Muscle layer of colon (tissue), 2 donors: Measurements from ENCODE around the gene LRRC4B.
A peak's percentile ranks its signal among the peaks of the same experiment; 100 is the strongest.

Experiments
- H3K27ac ChIP-seq: one replicate; pipeline ENCODE4 v1.7.0; 2013; ENCODE audit warnings: low read depth, mild to moderate bottlenecking, low read length, moderate library complexity
- H3K27me3 ChIP-seq, 2 donors: one replicate each; pipeline ENCODE4 v1.7.0; 2013; ENCODE audit warnings: low read length in 2 of 2, mild to moderate bottlenecking in 2 of 2; ENCODE audit not compliant: insufficient read depth in 2 of 2, control insufficient read depth in 1 of 2
- H3K36me3 ChIP-seq: one replicate; pipeline ENCODE4 v1.7.0; 2013; ENCODE audit warnings: mild to moderate bottlenecking, low read length; ENCODE audit not compliant: insufficient read depth
- H3K4me1 ChIP-seq: one replicate; pipeline ENCODE4 v1.7.0; 2013; ENCODE audit warnings: mild to moderate bottlenecking, low read length; ENCODE audit not compliant: insufficient read depth
- H3K4me3 ChIP-seq, 2 donors: one replicate each; pipeline ENCODE4 v1.7.0; 2013; ENCODE audit warnings: low read length in 2 of 2, low read depth in 1 of 2, mild to moderate bottlenecking in 1 of 2, moderate library complexity in 1 of 2
- H3K9ac ChIP-seq: one replicate; pipeline ENCODE4 v1.7.0; 2013; ENCODE audit warnings: low read length
- H3K9me3 ChIP-seq: one replicate; pipeline ENCODE4 v1.7.0; 2013; ENCODE audit warnings: mild to moderate bottlenecking, low read length
- donor health status: abdominal sarcoma.
- donor health status: Adenocarcinoma of cecum.

Gene LRRC4B

GRCh38 chr19:50515168-50515561, 53.1 kb downstream of the LRRC4B start:
- Histone ChIP-seq H3K9me3 (no peaks in the 10 kb centered on the region), H3K4me3 (no peak overlapping the region), H3K27ac (no peak overlapping the region), H3K9ac (no peak overlapping the region), H3K27me3 (peaks cover 0 to 12% of the 10 kb centered on the region in 2 donors), H3K36me3 (no peaks in the 10 kb centered on the region), H3K4me1 (peaks cover 12% of the 10 kb centered on the region)

DNA sequence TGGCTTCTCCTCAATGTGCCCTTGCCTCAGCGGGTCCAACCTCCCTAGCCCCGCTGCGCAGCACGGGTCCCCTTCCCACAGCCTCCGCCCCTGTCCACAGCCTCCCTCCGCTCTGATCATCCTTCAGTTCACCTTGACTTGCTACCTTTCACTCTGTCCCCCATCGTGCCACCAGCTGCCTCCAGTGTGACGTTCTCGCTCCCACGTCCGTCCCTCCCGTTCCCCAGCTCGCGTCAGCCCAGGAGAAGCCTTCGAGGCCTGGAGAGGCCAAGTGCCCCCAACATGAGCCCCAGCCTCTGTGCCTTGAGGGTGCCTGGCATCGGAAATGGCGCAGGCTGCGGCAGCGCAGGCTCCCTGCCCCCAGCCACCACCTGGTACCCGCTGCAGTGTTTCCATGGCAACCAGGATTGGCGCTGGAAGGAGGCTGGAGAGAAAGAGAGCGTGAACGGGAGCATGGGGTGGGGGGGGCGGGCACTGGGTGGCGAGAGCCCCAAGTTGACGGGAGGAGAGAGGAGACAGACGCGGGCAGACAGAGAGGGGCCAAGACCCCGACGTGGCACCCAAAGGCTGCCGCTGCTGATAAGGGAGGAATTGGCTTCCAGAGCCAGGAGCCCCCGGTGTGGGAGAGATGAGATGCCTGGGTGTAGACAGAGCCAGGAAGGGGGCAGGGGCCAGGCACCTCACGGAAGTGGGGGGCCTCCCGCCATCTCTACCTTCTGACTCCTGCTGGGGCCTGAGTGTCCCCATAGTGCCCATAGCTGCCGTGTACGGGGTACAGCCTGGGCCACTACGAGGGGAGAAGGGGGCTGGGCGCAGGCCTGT, 53.7 kb downstream of the LRRC4B start:
- no peak overlapping the region for H3K9ac ChIP-seq
- H3K27ac ChIP-seq, result no peak overlapping the region
- no peak overlapping the region for H3K4me3 ChIP-seq

GRCh38 chr19:50513746-50514345, 54.4 kb downstream of the LRRC4B start, which contains the start of gene ASPDH:
Gene ASPDH, minus strand, starts transcription at chr19:50513913. Its CDS starts 90 bp downstream, at chr19:50513823.
- H3K27me3 ChIP-seq, result peaks cover 0 to 12% of the 10 kb centered on the region in 2 donors
- no peaks in the 10 kb centered on the region for H3K9me3 ChIP-seq
- no peaks in the 10 kb centered on the region for H3K36me3 ChIP-seq
- no peak within 1 kb of the TSS for H3K27ac ChIP-seq
- H3K9ac ChIP-seq, result no peak within 1 kb of the TSS
- peaks cover 16% of the 10 kb centered on the region for H3K4me1 ChIP-seq
- H3K4me3 ChIP-seq, result no peak within 1 kb of the TSS

More for the DNA sequence above, 53.7 kb downstream of the LRRC4B start:
- no peaks in the 10 kb centered on the region for H3K36me3 ChIP-seq
- peaks cover 16% of the 10 kb centered on the region for H3K4me1 ChIP-seq
- peaks cover 0 to 12% of the 10 kb centered on the region in 2 donors for H3K27me3 ChIP-seq
- no peaks in the 10 kb centered on the region for H3K9me3 ChIP-seq

GRCh38 chr19:50512999-50513745, 55.1 kb downstream of the LRRC4B start:
- H3K4me3 ChIP-seq, result no peak overlapping the region
- no peaks in the 10 kb centered on the region for H3K36me3 ChIP-seq
- H3K27ac ChIP-seq, result no peak overlapping the region
- no peak overlapping the region for H3K9ac ChIP-seq
- peaks cover 16% of the 10 kb centered on the region for H3K4me1 ChIP-seq
- H3K9me3 ChIP-seq, result no peaks in the 10 kb centered on the region
- peaks cover 0 to 12% of the 10 kb centered on the region in 2 donors for H3K27me3 ChIP-seq

- no peak overlapping the region for H3K4me3 ChIP-seq
- H3K9ac ChIP-seq, result no peak overlapping the region
- H3K36me3 ChIP-seq, result no peaks in the 10 kb centered on the region
- H3K27me3 ChIP-seq, result peaks cover 0 to 12% of the 10 kb centered on the region in 2 donors
- peaks cover 16% of the 10 kb centered on the region for H3K4me1 ChIP-seq
- H3K9me3 ChIP-seq, result no peaks in the 10 kb centered on the region
- no peak overlapping the region for H3K27ac ChIP-seq
Measured at GRCh38 chr19:50512112-50512998, 55.9 kb downstream of the LRRC4B start.

- Histone ChIP-seq H3K27me3 (peaks cover 0 to 12% of the 10 kb centered on the region in 2 donors), H3K27ac (peak within 1 kb of the TSS; percentile 58), H3K4me1 (peaks cover 16% of the 10 kb centered on the region), H3K9ac (peak within 1 kb of the TSS; percentile 76), H3K4me3 (peak within 1 kb of the TSS; percentile 77 to 93), H3K9me3 (no peaks in the 10 kb centered on the region), H3K36me3 (no peaks in the 10 kb centered on the region)
Measured at GRCh38 chr19:50511069-50511822, 57.0 kb downstream of the LRRC4B start, which contains the start of gene JOSD2. Gene JOSD2, minus strand, starts transcription at chr19:50511191. Its CDS starts 760 bp downstream, at chr19:50510431.

- peak overlapping the region; percentile 77 to 93 for H3K4me3 ChIP-seq
- H3K4me1 ChIP-seq, result peaks cover 16% of the 10 kb centered on the region
- peaks cover 0 to 12% of the 10 kb centered on the region in 2 donors for H3K27me3 ChIP-seq
- peak overlapping the region; percentile 58 for H3K27ac ChIP-seq
- peak overlapping the region; percentile 76 for H3K9ac ChIP-seq
- H3K9me3 ChIP-seq, result no peaks in the 10 kb centered on the region
- H3K36me3 ChIP-seq, result no peaks in the 10 kb centered on the region
Measured at GRCh38 chr19:50510700-50511068, 57.6 kb downstream of the LRRC4B start.

DNA sequence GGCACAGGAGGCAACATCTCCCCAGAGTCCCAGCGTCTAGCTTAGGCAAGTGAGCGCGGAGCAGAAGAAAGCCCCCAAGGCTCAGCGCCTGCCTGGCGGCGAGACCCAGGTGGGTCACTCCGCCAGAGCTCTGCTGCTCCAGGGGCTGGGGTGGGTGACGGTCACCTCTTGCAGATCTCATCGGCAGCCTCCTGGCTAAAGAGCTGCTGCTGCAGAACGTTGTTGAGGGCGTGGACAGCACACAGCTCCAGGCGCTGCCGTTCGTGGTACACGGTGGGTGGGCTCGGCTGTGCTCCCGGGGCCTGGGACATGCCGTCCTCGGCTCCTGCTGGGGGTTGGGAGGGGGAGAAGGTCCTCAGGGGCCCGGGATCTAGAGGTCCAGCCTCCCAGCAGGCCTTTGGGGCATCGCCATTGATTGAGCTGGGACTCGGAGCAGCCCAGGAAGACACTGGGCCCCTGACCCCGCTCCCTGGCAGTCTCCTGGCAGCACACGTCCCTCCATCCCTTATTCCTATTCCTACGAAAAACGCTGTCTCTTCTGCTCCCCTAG, 58.0 kb downstream of the LRRC4B start:
- Histone ChIP-seq H3K27ac (peak overlapping the region; percentile 58), H3K27me3 (peaks cover 0 to 7% of the 10 kb centered on the region in 2 donors), H3K4me3 (peak overlapping the region; percentile 77 to 93), H3K4me1 (peaks cover 16% of the 10 kb centered on the region), H3K9ac (peak overlapping the region; percentile 76), H3K36me3 (no peaks in the 10 kb centered on the region), H3K9me3 (no peaks in the 10 kb centered on the region)

- H3K9me3 ChIP-seq, result no peaks in the 10 kb centered on the region
- H3K4me3 ChIP-seq, result no peak overlapping the region
- H3K27me3 ChIP-seq, result peaks cover 0 to 3% of the 10 kb centered on the region in 2 donors
- no peaks in the 10 kb centered on the region for H3K36me3 ChIP-seq
- H3K4me1 ChIP-seq, result peaks cover 16% of the 10 kb centered on the region
- H3K27ac ChIP-seq, result no peak overlapping the region
- H3K9ac ChIP-seq, result no peak overlapping the region
Measured at GRCh38 chr19:50509366-50509765, 58.9 kb downstream of the LRRC4B start.

DNA sequence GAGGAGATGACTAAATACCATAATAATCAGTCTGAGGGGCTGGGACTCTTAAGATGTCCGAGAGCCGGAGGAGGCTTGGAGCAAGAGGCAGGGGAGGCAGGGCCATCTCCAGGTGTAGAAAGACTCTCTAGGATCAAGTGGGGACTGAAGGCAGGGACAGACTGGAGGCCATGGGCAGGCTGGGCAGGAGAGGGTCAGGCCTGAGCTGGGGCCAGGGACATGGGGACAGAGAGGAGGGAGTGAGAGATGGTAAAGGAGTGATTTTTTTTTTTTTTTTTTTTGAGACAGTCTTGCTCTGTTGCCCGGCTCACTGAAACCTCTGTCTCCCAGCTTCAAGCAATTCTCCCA, 59.4 kb downstream of the LRRC4B start:
- Histone ChIP-seq H3K9me3 (no peaks in the 10 kb centered on the region), H3K27me3 (peaks cover 0 to 3% of the 10 kb centered on the region in 2 donors), H3K36me3 (no peaks in the 10 kb centered on the region), H3K4me1 (peaks cover 16% of the 10 kb centered on the region), H3K27ac (no peak overlapping the region), H3K4me3 (no peak overlapping the region), H3K9ac (no peak overlapping the region)
